Measurements from ENCODE around the gene INSL3. TPM values are rescaled to one million over a fixed set of nuclear protein-coding genes. Genes with fewer than 3 reads are reported as not detected.

INSL3 gene
- total RNA-seq, 5 donors from 2014 or later (not counting 1 experiment from before 2014, with no cell fraction given): 4.3 to 8.9 (median 5.4) TPM

DNA sequence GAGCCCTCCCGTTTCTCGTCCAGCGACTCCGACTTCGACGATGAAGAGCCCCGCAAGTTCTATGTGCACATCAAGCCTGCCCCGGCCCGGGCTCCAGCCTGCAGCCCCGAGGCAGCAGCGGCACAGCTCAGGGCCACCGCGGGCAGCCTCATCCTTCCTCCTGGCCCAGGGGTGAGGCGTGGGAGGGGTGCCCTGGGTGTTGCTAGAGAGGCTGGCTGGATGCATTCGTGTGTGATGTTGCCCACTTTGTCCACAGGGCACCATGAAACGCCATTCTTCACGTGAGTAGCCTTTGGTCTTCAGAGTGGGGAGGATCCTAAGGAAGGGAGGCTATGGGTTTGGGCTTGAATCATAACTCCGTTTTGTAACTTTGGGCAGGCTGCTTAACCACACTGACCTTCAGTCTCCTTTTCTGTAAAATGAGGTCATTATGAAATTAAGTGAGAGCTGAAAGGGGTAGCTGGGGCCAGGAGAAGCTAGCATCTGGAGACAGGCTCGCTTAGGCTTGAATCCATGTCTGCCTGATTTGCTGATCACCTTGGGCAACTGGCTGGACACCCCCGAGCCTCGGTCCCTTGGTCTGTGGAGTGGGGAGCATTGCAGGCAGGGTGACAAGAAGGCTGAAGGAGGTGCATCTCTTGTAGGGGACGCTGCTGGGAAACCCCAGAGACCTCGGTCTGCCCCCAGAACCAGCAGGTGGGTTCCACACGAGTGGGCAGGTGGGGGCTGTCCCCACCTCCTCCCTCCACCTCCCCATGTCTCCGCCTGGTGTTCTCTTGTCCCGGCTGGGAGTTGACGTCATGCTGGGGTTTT is 45.1 kb downstream of the INSL3 start:
- Histone ChIP-seq H3K27me3 (replicated peaks in 1 of 2; ENCODE audit: control insufficient read depth in 2 of 2, extremely low read depth in 1 of 2, insufficient read depth in 2 of 2, low read length in 1 of 2) (no peaks in the 10 kb centered on the region), H3K36me3 (ENCODE audit: control insufficient read depth in 2 of 2, extremely low read depth in 1 of 2, insufficient read depth in 1 of 2, low read length in 1 of 2) (peaks cover 31 to 48% of the 10 kb centered on the region in 2 donors), H3K4me3 (ENCODE audit: control insufficient read depth in 1 of 2, extremely low read depth in 1 of 2, low read length in 1 of 2) (no peak overlapping the region), H3K4me1 (ENCODE audit: control insufficient read depth in 1 of 2, extremely low read depth in 1 of 2, insufficient read depth in 2 of 2, low read length in 2 of 2) (peaks cover 0 to 10% of the 10 kb centered on the region in 2 experiments), H3K27ac (ENCODE audit: low read length) (no peak overlapping the region), H3K9me3 (no peaks in the 10 kb centered on the region)
- peak overlapping the region in 1 of 3 donors; percentile 9 for H3K4me3 Mint-ChIP-seq
- H3K36me3 Mint-ChIP-seq: peaks cover 27% of the 10 kb centered on the region
- DNase-seq (peak in 1 of 35 experiments; percentile 32), ATAC-seq (replicated peaks in 1 of 4) (peak in 1 of 4 experiments; percentile 53)
- ChIA-PET CTCF (interaction anchor here in 1 of 2 donors (0.6 kb wide), 1 partner anchor 39 kb away, joined by 4 read pairs; no protein-coding TSS in a partner anchor), POLR2A (interaction anchor here in 1 of 2 donors (0.5 kb wide), 1 partner anchor 479 kb away, joined by 9 read pairs; no protein-coding TSS in a partner anchor)
- no peaks in the 10 kb centered on the region for H3K27me3 Mint-ChIP-seq
- peaks cover 0 to 16% (median 12%) of the 10 kb centered on the region in 3 donors for H3K4me1 Mint-ChIP-seq
- no peaks in the 10 kb centered on the region for H3K9me3 Mint-ChIP-seq
- WGBS (ENCODE audit: insufficient coverage): 81% methylated on average over 21 of the region's 27 CpGs
- H3K27ac Mint-ChIP-seq: peak overlapping the region in 1 of 2 donors; percentile 79

DNA sequence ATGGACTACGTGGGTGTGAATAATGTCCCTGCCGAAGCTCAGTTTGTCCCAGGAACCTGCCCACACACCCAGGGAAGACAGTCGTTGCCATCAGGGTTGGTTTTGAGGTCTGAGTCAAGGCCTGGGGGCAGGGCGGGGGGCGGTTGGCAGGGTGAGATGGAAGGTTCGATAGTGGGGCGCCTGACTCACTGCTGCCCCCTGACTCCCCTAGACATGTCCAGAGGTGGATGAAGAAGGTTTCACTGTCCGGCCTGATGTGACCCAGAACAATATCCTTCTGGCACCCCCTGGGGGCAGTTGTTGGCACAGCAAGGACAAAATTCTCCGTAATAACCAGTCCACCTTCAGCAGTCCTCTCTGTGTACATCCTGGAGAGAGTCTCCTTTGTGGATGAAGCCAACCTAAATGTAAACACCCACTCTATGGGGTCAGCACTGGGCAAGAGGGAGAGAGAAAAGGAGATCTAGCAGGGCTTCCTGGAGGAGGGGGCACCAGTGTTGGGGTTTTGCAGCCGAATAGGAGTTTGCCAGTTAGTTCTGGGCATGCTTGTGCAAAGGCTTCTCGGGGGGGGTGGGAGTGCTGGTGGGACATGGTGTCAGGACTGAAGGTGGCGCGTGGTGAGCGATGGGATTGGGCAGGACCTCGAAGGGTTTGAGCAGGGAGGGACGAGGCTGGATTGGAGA is 45.9 kb downstream of the INSL3 start:
- 95% methylated on average over 8 of the region's 16 CpGs for WGBS (ENCODE audit: insufficient coverage)
- peaks cover 35% of the 10 kb centered on the region for H3K36me3 Mint-ChIP-seq
- H3K27me3 ChIP-seq (replicated peaks in 1 of 2; ENCODE audit: control insufficient read depth in 2 of 2, extremely low read depth in 1 of 2, insufficient read depth in 2 of 2, low read length in 1 of 2): no peaks in the 10 kb centered on the region
- H3K4me1 ChIP-seq (ENCODE audit: control insufficient read depth in 1 of 2, extremely low read depth in 1 of 2, insufficient read depth in 2 of 2, low read length in 2 of 2): peaks cover 0 to 10% of the 10 kb centered on the region in 2 experiments
- DNase-seq (peak in 9 of 35 experiments; percentile 18 to 50 (median 29)), ATAC-seq (replicated peaks in 1 of 4) (no peak)
- H3K4me3 ChIP-seq (ENCODE audit: control insufficient read depth in 1 of 2, extremely low read depth in 1 of 2, low read length in 1 of 2): no peak overlapping the region
- peak overlapping the region; percentile 12 to 15 for H3K27ac Mint-ChIP-seq
- peaks cover 28 to 49% of the 10 kb centered on the region in 2 donors for H3K36me3 ChIP-seq (ENCODE audit: control insufficient read depth in 2 of 2, extremely low read depth in 1 of 2, insufficient read depth in 1 of 2, low read length in 1 of 2)
- no peak overlapping the region for H3K4me3 Mint-ChIP-seq
- H3K9me3 ChIP-seq: no peaks in the 10 kb centered on the region
- H3K27ac ChIP-seq (ENCODE audit: low read length): no peak overlapping the region
- H3K27me3 Mint-ChIP-seq: no peaks in the 10 kb centered on the region
- H3K9me3 Mint-ChIP-seq: no peaks in the 10 kb centered on the region
- H3K4me1 Mint-ChIP-seq: peaks cover 0 to 16% (median 12%) of the 10 kb centered on the region in 3 donors
- ChIA-PET CTCF (interaction anchor here (0.5 to 0.6 kb wide), 2 partner anchors 35 to 40 kb away, joined by 3 to 4 read pairs; no protein-coding TSS in a partner anchor), POLR2A (interaction anchor here in 1 of 2 donors (0.5 kb wide), 1 partner anchor 479 kb away, joined by 9 read pairs; no protein-coding TSS in a partner anchor)

DNA sequence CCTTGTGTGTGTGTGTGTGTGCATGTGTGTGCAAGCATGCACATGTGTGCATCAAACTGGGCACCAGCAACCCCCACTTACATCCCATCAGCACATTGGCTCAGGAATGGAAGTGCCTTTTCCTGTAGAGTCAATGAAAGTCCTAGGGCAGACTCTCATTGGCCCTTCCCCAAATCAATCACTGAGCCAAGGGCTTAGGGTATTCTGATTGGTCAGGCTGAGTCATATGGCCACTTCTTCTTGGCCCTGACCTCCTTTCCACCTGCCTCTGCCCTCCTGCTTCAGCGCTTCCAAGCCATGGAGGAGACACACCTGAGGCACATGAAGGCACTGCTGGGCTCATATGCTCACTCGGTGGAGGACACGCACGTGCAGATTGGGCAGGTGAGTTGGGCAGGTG is 49.1 kb downstream of the INSL3 start:
- no peaks in the 10 kb centered on the region for H3K27me3 Mint-ChIP-seq
- ChIA-PET CTCF (no interaction called here), POLR2A (interaction anchor here in 1 of 2 donors (0.5 kb wide), 1 partner anchor 76 kb away, joined by 6 read pairs; the partner anchor contains the start of gene JAK3)
- peaks cover 0 to 6% (median 0%) of the 10 kb centered on the region in 3 donors for H3K4me1 Mint-ChIP-seq
- no peak overlapping the region for H3K27ac Mint-ChIP-seq
- Histone ChIP-seq H3K4me1 (ENCODE audit: control insufficient read depth in 1 of 2, extremely low read depth in 1 of 2, insufficient read depth in 2 of 2, low read length in 2 of 2) (no peaks in the 10 kb centered on the region), H3K36me3 (ENCODE audit: control insufficient read depth in 2 of 2, extremely low read depth in 1 of 2, insufficient read depth in 1 of 2, low read length in 1 of 2) (peaks cover 27 to 73% of the 10 kb centered on the region in 2 donors), H3K27ac (ENCODE audit: low read length) (no peak overlapping the region), H3K27me3 (replicated peaks in 1 of 2; ENCODE audit: control insufficient read depth in 2 of 2, extremely low read depth in 1 of 2, insufficient read depth in 2 of 2, low read length in 1 of 2) (no peaks in the 10 kb centered on the region), H3K9me3 (no peaks in the 10 kb centered on the region), H3K4me3 (ENCODE audit: control insufficient read depth in 1 of 2, extremely low read depth in 1 of 2, low read length in 1 of 2) (no peak overlapping the region)
- H3K4me3 Mint-ChIP-seq: no peak overlapping the region
- H3K36me3 Mint-ChIP-seq: peaks cover 48% of the 10 kb centered on the region
- no peaks in the 10 kb centered on the region for H3K9me3 Mint-ChIP-seq
- ATAC-seq (replicated peaks in 1 of 4): no peak
- WGBS (ENCODE audit: insufficient coverage): 100% methylated on average over 4 of the region's 4 CpGs
- no peak for DNase-seq

DNA sequence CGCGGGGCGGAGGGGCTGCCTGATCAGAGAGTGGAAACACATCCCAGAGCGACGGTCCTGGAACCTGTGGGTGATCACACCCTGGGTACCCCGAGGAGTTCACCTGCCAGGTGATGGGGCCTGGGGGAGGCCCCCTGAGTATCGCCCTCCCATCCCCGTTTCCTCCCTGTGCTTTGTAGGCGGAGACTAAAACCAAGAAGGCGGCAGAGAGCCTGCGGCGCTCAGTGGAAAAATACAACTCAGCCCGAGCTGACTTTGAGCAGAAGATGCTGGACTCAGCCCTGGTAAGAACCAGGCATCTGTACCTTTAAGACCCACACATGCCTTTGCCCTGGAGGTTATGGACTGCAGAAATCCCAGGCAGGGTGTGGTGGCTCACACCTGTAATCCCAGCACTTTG is 50.7 kb downstream of the INSL3 start:
- 88% methylated on average over 9 of the region's 13 CpGs for WGBS (ENCODE audit: insufficient coverage)
- no peak overlapping the region for H3K4me3 Mint-ChIP-seq
- peaks cover 45% of the 10 kb centered on the region for H3K36me3 Mint-ChIP-seq
- no peak overlapping the region for H3K27ac ChIP-seq (ENCODE audit: low read length)
- POLR2A ChIA-PET: no interaction called here
- no peaks in the 10 kb centered on the region for H3K9me3 Mint-ChIP-seq
- ATAC-seq (replicated peaks in 1 of 4): no peak
- CTCF ChIA-PET: no interaction called here
- H3K4me1 ChIP-seq (ENCODE audit: control insufficient read depth in 1 of 2, extremely low read depth in 1 of 2, insufficient read depth in 2 of 2, low read length in 2 of 2): no peaks in the 10 kb centered on the region
- H3K4me3 ChIP-seq (ENCODE audit: control insufficient read depth in 1 of 2, extremely low read depth in 1 of 2, low read length in 1 of 2): no peak overlapping the region
- no peak overlapping the region for H3K27ac Mint-ChIP-seq
- H3K27me3 Mint-ChIP-seq: no peaks in the 10 kb centered on the region
- no peaks in the 10 kb centered on the region for H3K27me3 ChIP-seq (replicated peaks in 1 of 2; ENCODE audit: control insufficient read depth in 2 of 2, extremely low read depth in 1 of 2, insufficient read depth in 2 of 2, low read length in 1 of 2)
- no peaks in the 10 kb centered on the region for H3K9me3 ChIP-seq
- no peak for DNase-seq
- H3K36me3 ChIP-seq (ENCODE audit: control insufficient read depth in 2 of 2, extremely low read depth in 1 of 2, insufficient read depth in 1 of 2, low read length in 1 of 2): peaks cover 28 to 74% of the 10 kb centered on the region in 2 donors
- peaks cover 0 to 2% (median 2%) of the 10 kb centered on the region in 3 donors for H3K4me1 Mint-ChIP-seq

DNA sequence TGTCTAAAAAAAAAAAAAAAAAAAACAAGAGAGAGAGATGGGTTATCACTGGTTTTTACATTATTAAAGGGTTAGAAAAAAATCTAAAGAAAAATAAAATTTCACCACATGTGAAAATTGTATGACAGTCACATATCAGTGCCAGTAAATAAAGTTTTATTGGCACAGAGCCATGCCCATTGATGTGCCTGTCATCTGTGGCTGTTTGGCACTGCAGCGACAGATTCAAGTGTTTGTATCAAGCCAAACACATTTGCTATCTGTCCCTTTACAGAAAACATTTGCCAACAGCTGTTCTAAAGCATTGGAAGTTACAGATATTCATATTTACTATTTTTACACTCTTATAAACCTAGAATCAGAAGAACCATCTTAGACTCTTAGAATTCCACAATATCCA is 53.8 kb downstream of the INSL3 start:
- H3K27ac ChIP-seq (ENCODE audit: low read length): no peak overlapping the region
- no peak for ATAC-seq (replicated peaks in 1 of 4)
- Mint-ChIP-seq H3K4me3 (no peak overlapping the region), H3K27ac (no peak overlapping the region), H3K36me3 (peaks cover 46% of the 10 kb centered on the region), H3K9me3 (no peaks in the 10 kb centered on the region), H3K27me3 (no peaks in the 10 kb centered on the region), H3K4me1 (peaks cover 0 to 6% (median 4%) of the 10 kb centered on the region in 3 donors)
- peaks cover 32 to 75% of the 10 kb centered on the region in 2 donors for H3K36me3 ChIP-seq (ENCODE audit: control insufficient read depth in 2 of 2, extremely low read depth in 1 of 2, insufficient read depth in 1 of 2, low read length in 1 of 2)
- H3K27me3 ChIP-seq (replicated peaks in 1 of 2; ENCODE audit: control insufficient read depth in 2 of 2, extremely low read depth in 1 of 2, insufficient read depth in 2 of 2, low read length in 1 of 2): no peaks in the 10 kb centered on the region
- no peaks in the 10 kb centered on the region for H3K9me3 ChIP-seq
- H3K4me1 ChIP-seq (ENCODE audit: control insufficient read depth in 1 of 2, extremely low read depth in 1 of 2, insufficient read depth in 2 of 2, low read length in 2 of 2): peaks cover 0 to 3% of the 10 kb centered on the region in 2 experiments
- ChIA-PET CTCF (no interaction called here), POLR2A (interaction anchor here in 1 of 2 donors (0.9 kb wide), 1 partner anchor 20 kb away, joined by 9 read pairs; no protein-coding TSS in a partner anchor)
- no CpG with 5 or more reads among the region's 1 CpG for WGBS (ENCODE audit: insufficient coverage)
- no peak for DNase-seq
- H3K4me3 ChIP-seq (ENCODE audit: control insufficient read depth in 1 of 2, extremely low read depth in 1 of 2, low read length in 1 of 2): no peak overlapping the region

DNA sequence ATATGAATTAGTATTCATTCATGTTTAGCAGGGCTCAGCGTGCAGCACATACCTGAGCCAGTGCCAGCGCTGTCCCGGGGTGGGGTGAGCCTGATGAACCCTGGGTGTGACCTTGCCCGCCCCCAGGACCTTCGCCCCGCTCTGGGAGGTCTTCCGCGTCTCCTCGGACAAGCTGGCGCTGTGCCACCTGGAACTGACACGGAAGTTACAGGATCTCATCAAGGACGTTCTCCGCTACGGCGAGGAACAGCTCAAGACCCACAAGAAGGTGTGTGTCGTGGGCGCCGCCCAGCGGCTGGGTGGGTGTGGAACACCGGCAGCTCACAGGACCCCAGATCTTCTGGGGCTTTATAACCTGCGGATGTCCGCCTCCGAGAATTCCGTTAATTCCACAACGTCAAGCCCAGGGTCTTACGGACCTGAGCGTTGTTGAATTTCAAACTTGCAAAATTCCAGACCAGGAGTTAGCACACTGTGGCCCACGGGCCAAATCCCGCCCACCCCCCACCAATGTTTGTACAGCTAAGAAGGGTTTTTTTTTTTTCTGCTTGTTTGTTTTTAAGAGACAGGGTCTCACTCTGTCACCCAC is 54.7 kb downstream of the INSL3 start:
- H3K9me3 Mint-ChIP-seq: no peaks in the 10 kb centered on the region
- 86% methylated on average over 20 of the region's 29 CpGs for WGBS (ENCODE audit: insufficient coverage)
- no peak overlapping the region for H3K4me3 ChIP-seq (ENCODE audit: control insufficient read depth in 1 of 2, extremely low read depth in 1 of 2, low read length in 1 of 2)
- CTCF ChIA-PET: interaction anchor here (0.6 to 0.7 kb wide), 2 partner anchors 172 to 372 kb away, joined by 3 read pairs; no protein-coding TSS in a partner anchor
- DNase-seq (peak in 19 of 35 experiments; percentile 16 to 60 (median 35)), ATAC-seq (replicated peaks in 1 of 4) (peak in 1 of 4 experiments; percentile 46)
- no peaks in the 10 kb centered on the region for H3K27me3 Mint-ChIP-seq
- no peak overlapping the region for H3K27ac Mint-ChIP-seq
- no peak overlapping the region for H3K27ac ChIP-seq (ENCODE audit: low read length)
- H3K4me1 Mint-ChIP-seq: peaks cover 0 to 6% (median 4%) of the 10 kb centered on the region in 3 donors
- peaks cover 0 to 3% of the 10 kb centered on the region in 2 experiments for H3K4me1 ChIP-seq (ENCODE audit: control insufficient read depth in 1 of 2, extremely low read depth in 1 of 2, insufficient read depth in 2 of 2, low read length in 2 of 2)
- H3K36me3 ChIP-seq (ENCODE audit: control insufficient read depth in 2 of 2, extremely low read depth in 1 of 2, insufficient read depth in 1 of 2, low read length in 1 of 2): peaks cover 32 to 72% of the 10 kb centered on the region in 2 donors
- H3K4me3 Mint-ChIP-seq: no peak overlapping the region
- H3K36me3 Mint-ChIP-seq: peaks cover 43% of the 10 kb centered on the region
- POLR2A ChIA-PET: no interaction called here
- H3K9me3 ChIP-seq: no peaks in the 10 kb centered on the region
- no peaks in the 10 kb centered on the region for H3K27me3 ChIP-seq (replicated peaks in 1 of 2; ENCODE audit: control insufficient read depth in 2 of 2, extremely low read depth in 1 of 2, insufficient read depth in 2 of 2, low read length in 1 of 2)
